H9 (cell line): ENCODE data around the gene ATP8A2. TPM values are rescaled to one million over a fixed set of nuclear protein-coding genes. Genes with fewer than 3 reads are reported as not detected.

Experiments
- DNase-seq: peaks from one replicate; pipeline ENCODE4 v3.0.0-alpha.2; 2017
- H2AFZ ChIP-seq: one replicate; pipeline ENCODE4 v1.6.1; 2013; ENCODE audit warnings: mild to moderate bottlenecking, low read length, control low read depth, moderate library complexity
- H2AK5ac ChIP-seq: 2 replicates; pipeline ENCODE4 v1.6.1; 2013; ENCODE audit warnings: low read length, control low read depth, mixed read lengths; ENCODE audit not compliant: insufficient read length
- H2BK120ac ChIP-seq: one replicate; pipeline ENCODE4 v1.6.1; 2013; ENCODE audit warnings: low read depth, mild to moderate bottlenecking, low read length, control low read depth, inconsistent platforms; ENCODE audit not compliant: poor library complexity, severe bottlenecking
- H2BK12ac ChIP-seq: 2 replicates; pipeline ENCODE4 v1.6.1; 2013; ENCODE audit warnings: low read length, control low read depth, mixed read lengths, low read depth; ENCODE audit not compliant: insufficient read length
- H2BK15ac ChIP-seq: 2 replicates; pipeline ENCODE4 v1.6.1; 2013; ENCODE audit warnings: low read depth, low read length, control low read depth
- H2BK20ac ChIP-seq: one replicate; pipeline ENCODE4 v1.6.1; 2013; ENCODE audit warnings: low read depth, mild to moderate bottlenecking, low read length, control low read depth, inconsistent platforms; ENCODE audit not compliant: poor library complexity, severe bottlenecking
- H2BK5ac ChIP-seq: 2 replicates; pipeline ENCODE4 v1.6.1; 2013; ENCODE audit warnings: low read length, control low read depth, mixed read lengths; ENCODE audit not compliant: insufficient read length
- H3K14ac ChIP-seq: 2 replicates; pipeline ENCODE4 v1.6.1; 2013; ENCODE audit warnings: low read length, control low read depth; ENCODE audit not compliant: insufficient read depth
- H3K18ac ChIP-seq: 2 replicates; pipeline ENCODE4 v1.6.1; 2013; ENCODE audit warnings: low read depth, mild to moderate bottlenecking, mixed read lengths, low read length, control low read depth; ENCODE audit not compliant: insufficient read length
- H3K23ac ChIP-seq: 2 replicates; pipeline ENCODE4 v1.6.1; 2013; ENCODE audit warnings: low read length, control low read depth, mixed read lengths, low read depth; ENCODE audit not compliant: insufficient read length
- H3K23me2 ChIP-seq: 2 replicates; pipeline ENCODE4 v1.6.1; 2013; ENCODE audit warnings: low read depth, mild to moderate bottlenecking, mixed read lengths, low read length, control low read depth; ENCODE audit not compliant: insufficient read length, poor library complexity, severe bottlenecking
- H3K27ac ChIP-seq: 2 replicates; pipeline ENCODE4 v1.5.1; 2013; ENCODE audit warnings: low read length, control low read depth, mixed read lengths, low read depth; ENCODE audit not compliant: insufficient read length
- H3K27me3 ChIP-seq: 2 replicates; pipeline ENCODE4 v1.6.1; 2013; ENCODE audit warnings: low read length, control low read depth, inconsistent platforms; ENCODE audit not compliant: insufficient read depth
- H3K4ac ChIP-seq: 2 replicates; pipeline ENCODE4 v1.6.1; 2013; ENCODE audit warnings: low read depth, mild to moderate bottlenecking, control low read depth, inconsistent platforms, low read length, moderate library complexity
- H3K4me1 ChIP-seq: 2 replicates; pipeline ENCODE4 v1.6.1; 2013; ENCODE audit warnings: low read length, control low read depth, inconsistent platforms; ENCODE audit not compliant: insufficient read depth
- H3K4me2 ChIP-seq: 2 replicates; pipeline ENCODE4 v1.6.1; 2013; ENCODE audit warnings: low read length, control low read depth, mixed read lengths; ENCODE audit not compliant: insufficient read length, insufficient read depth
- H3K56ac ChIP-seq: 2 replicates; pipeline ENCODE4 v1.6.1; 2013; ENCODE audit warnings: low read depth, mild to moderate bottlenecking, mixed read lengths, low read length, control low read depth; ENCODE audit not compliant: insufficient read length
- H3K79me1 ChIP-seq: 2 replicates; pipeline ENCODE4 v1.6.1; 2013; ENCODE audit warnings: low read depth, mild to moderate bottlenecking, moderate library complexity, low read length, control low read depth, inconsistent platforms; ENCODE audit not compliant: insufficient read depth, poor library complexity, severe bottlenecking
- H3K79me2 ChIP-seq: 2 replicates; pipeline ENCODE4 v1.6.1; 2013; ENCODE audit warnings: low read length, control low read depth, inconsistent platforms; ENCODE audit not compliant: insufficient read depth
- H3K9ac ChIP-seq: 2 replicates; pipeline ENCODE4 v1.6.1; 2013; ENCODE audit warnings: low read length, control low read depth, mixed read lengths; ENCODE audit not compliant: insufficient read length; ENCODE audit errors: extremely low read depth
- H3K9me3 ChIP-seq: one replicate; pipeline ENCODE4 v1.6.1; 2013; ENCODE audit warnings: low read depth, low read length, inconsistent platforms; ENCODE audit not compliant: control insufficient read depth
- H3T11ph ChIP-seq: one replicate; pipeline ENCODE4 v1.6.1; 2013; ENCODE audit warnings: mild to moderate bottlenecking, low read length, control low read depth, inconsistent platforms
- H4K20me1 ChIP-seq: one replicate; pipeline ENCODE4 v1.6.1; 2013; ENCODE audit not compliant: control insufficient read depth, insufficient read length, insufficient read depth
- H4K5ac ChIP-seq: 2 replicates; pipeline ENCODE4 v1.6.1; 2013; ENCODE audit warnings: low read depth, mild to moderate bottlenecking, mixed read lengths, low read length, control low read depth; ENCODE audit not compliant: insufficient read length
- H4K8ac ChIP-seq: replicated peaks from 2 replicates; pipeline ENCODE4 v1.6.1; 2013; ENCODE audit warnings: low read length, control low read depth, mixed read lengths, low read depth; ENCODE audit not compliant: insufficient read length
- H4K91ac ChIP-seq: 2 replicates; pipeline ENCODE4 v1.6.1; 2013; ENCODE audit warnings: low read depth, mild to moderate bottlenecking, moderate library complexity, mixed read lengths, low read length, control low read depth; ENCODE audit not compliant: insufficient read length
- H3K27ac Mint-ChIP-seq, 3 experiments: 2 replicates in 2 of 3; 3 replicates in 1 of 3; pipeline ENCODE4 v1.8.0; 2020 to 2021; ENCODE audit warnings: mixed read lengths in 3 of 3, mild to moderate bottlenecking in 1 of 3, moderate library complexity in 1 of 3
- H3K27me3 Mint-ChIP-seq: 2 replicates; pipeline ENCODE4 v1.8.0; 2021; ENCODE audit warnings: low read depth, mild to moderate bottlenecking, moderate library complexity, mixed read lengths
- H3K36me3 Mint-ChIP-seq, 3 experiments: 2 replicates in 2 of 3; 3 replicates in 1 of 3; pipeline ENCODE4 v1.8.0; 2020 to 2021; ENCODE audit warnings: low read depth in 3 of 3, mixed read lengths in 3 of 3; ENCODE audit not compliant: insufficient read depth in 1 of 3
- H3K4me1 Mint-ChIP-seq, 2 experiments: 2 replicates each; pipeline ENCODE4 v1.8.0; 2020; ENCODE audit warnings: mixed read lengths in 2 of 2
- H3K4me3 Mint-ChIP-seq, 2 experiments: 2 replicates in 1 of 2; 3 replicates in 1 of 2; pipeline ENCODE4 v1.8.0; 2020 to 2021; ENCODE audit warnings: mild to moderate bottlenecking in 2 of 2, mixed read lengths in 2 of 2, moderate library complexity in 1 of 2
- H3K9me3 Mint-ChIP-seq, 2 experiments: 2 replicates in 1 of 2; 3 replicates in 1 of 2; pipeline ENCODE4 v1.8.0; 2020; ENCODE audit warnings: mild to moderate bottlenecking in 2 of 2, mixed read lengths in 2 of 2, moderate library complexity in 1 of 2
- WGBS: extraction: QIAGEN DNeasy Blood & Tissue Kit; methylation state at CpG from one replicate; pipeline ENCODE4 v1.1.7; 2013; ENCODE audit warnings: missing lambda C conversion rate, low lambda C conversion rate, mixed read lengths; ENCODE audit not compliant: insufficient read length; ENCODE audit errors: extremely low coverage; 5-methylcytosine and 5-hydroxymethylcytosine counted together
- total RNA-seq: library from RNA; stranded (reverse); gene quantifications from 2 replicates; pipeline ENCODE4 v1.2.1, GENCODE V29; 2021
- TF ChIP-seq, protein P1 (sequence below): fragments of 200-600 bp; sonication (generic); conservative IDR thresholded peaks from 3 replicates; pipeline ENCODE4 v1.8.0; 2021; ENCODE audit warnings: antibody characterized with exemption, mild to moderate bottlenecking

ATP8A2 gene
- total RNA-seq, 1 experiment from 2014 or later: 18.2 TPM

DNA sequence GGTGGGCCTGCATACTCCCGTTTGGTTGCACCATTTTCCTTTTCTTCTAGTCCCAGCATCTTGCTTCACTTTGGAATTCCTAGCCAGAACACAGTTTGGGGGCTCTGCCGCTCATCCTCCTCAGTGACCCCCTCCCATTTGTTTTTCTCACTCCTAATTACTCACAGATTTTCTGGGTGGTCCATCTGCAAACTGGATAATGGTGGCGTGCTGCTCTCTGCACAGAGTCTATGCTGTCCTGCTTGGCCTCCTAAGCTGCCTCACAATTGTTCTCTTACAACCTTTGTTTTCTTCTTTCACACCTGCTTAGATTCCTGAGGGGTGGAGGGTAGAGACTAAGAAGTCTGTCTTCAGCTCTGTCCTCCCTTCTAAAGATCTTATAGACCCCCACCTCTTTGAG, 599.3 kb downstream of the ATP8A2 start:
- no peak for DNase-seq
- Histone ChIP-seq H3K23me2 (no peaks in the 10 kb centered on the region), H3K23ac (no peak overlapping the region), H3K14ac (no peak overlapping the region), H3K79me2 (no peaks in the 10 kb centered on the region), H2BK20ac (no peak overlapping the region), H3K9me3 (no peaks in the 10 kb centered on the region), H2AFZ (no peak overlapping the region), H2AK5ac (no peak overlapping the region), H2BK15ac (no peak overlapping the region), H3K27me3 (no peaks in the 10 kb centered on the region), H4K20me1 (no peaks in the 10 kb centered on the region), H3K4ac (no peak overlapping the region), H2BK120ac (no peak overlapping the region), H2BK12ac (no peak overlapping the region), H2BK5ac (no peak overlapping the region), H3K27ac (no peak overlapping the region), H3K18ac (no peak overlapping the region), H3K4me2 (no peak overlapping the region), H4K5ac (no peak overlapping the region), H4K91ac (no peak overlapping the region), H3K4me1 (peaks cover 3% of the 10 kb centered on the region; the same call in 1 of the 2 replicates), H3K9ac (no peak overlapping the region), H3K56ac (no peak overlapping the region), H3K79me1 (no peaks in the 10 kb centered on the region), H4K8ac (no peak overlapping the region), H3T11ph (no peak overlapping the region)
- Mint-ChIP-seq H3K27ac (no peak overlapping the region; a peak in 1 of 7 replicates), H3K36me3 (peaks cover 0 to 5% (median 2%) of the 10 kb centered on the region in 3 experiments; a peak in 4 of 7 replicates), H3K9me3 (no peaks in the 10 kb centered on the region; a peak in 1 of 5 replicates), H3K4me1 (peaks cover 48 to 71% of the 10 kb centered on the region in 2 experiments), H3K27me3 (peaks cover 2% of the 10 kb centered on the region), H3K4me3 (no peak overlapping the region)
- WGBS: no CpG with 5 or more reads among the region's 3 CpGs
- TF ChIP-seq, protein P1, sequence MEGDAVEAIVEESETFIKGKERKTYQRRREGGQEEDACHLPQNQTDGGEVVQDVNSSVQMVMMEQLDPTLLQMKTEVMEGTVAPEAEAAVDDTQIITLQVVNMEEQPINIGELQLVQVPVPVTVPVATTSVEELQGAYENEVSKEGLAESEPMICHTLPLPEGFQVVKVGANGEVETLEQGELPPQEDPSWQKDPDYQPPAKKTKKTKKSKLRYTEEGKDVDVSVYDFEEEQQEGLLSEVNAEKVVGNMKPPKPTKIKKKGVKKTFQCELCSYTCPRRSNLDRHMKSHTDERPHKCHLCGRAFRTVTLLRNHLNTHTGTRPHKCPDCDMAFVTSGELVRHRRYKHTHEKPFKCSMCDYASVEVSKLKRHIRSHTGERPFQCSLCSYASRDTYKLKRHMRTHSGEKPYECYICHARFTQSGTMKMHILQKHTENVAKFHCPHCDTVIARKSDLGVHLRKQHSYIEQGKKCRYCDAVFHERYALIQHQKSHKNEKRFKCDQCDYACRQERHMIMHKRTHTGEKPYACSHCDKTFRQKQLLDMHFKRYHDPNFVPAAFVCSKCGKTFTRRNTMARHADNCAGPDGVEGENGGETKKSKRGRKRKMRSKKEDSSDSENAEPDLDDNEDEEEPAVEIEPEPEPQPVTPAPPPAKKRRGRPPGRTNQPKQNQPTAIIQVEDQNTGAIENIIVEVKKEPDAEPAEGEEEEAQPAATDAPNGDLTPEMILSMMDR: no peak
